K562 (cell line): ENCODE measurements around the gene ZSCAN22. TPM values are rescaled to one million over a fixed set of nuclear protein-coding genes. Genes with fewer than 3 reads are reported as not detected.

Experiments used
- ATAC-seq: fragments of 200-7000 bp; cut with Tn5 transposase; 3 replicates; pipeline ENCODE4 v1.9.1; 2020; ENCODE audit warnings: moderate library complexity
- BruUV-seq: library from RNA; stranded (reverse); fragments of 400-500 nt; replicated peaks from 2 replicates; lab custom pipeline; 2021; lab: Mats Ljungman, UMichigan
- CTCF ChIA-PET: fragments of 300-600 bp; formaldehyde crosslinking; extraction: SDS; loops from one replicate; lab custom pipeline; 2021; ENCODE audit warnings: low intra/inter-chr PET ratio; lab: Yijun Ruan, JAX
- POLR2A ChIA-PET: fragments of 300-600, 350-650 bp; sonication (Branson Sonifier 250); formaldehyde crosslinking; extraction: SDS; loops from one replicate; lab custom pipeline; 2021; ENCODE audit warnings: antibody characterized with exemption, inconsistent platforms; lab: Yijun Ruan, JAX
- DNase-seq, 4 experiments: peaks; one replicate each; pipeline versions ENCODE4 v3.0.0 to v3.0.0-alpha.2; 2011 to 2018; ENCODE audit warnings: low spot score in 3 of 4, mixed read lengths in 3 of 4; ENCODE audit errors: extremely low read depth in 1 of 4
- FAIRE-seq: peaks from 2 replicates; lab custom pipeline; 2011; peaks lifted over from hg19 to GRCh38; lab: Jason Lieb, UNC
- H2AFZ ChIP-seq: 2 replicates; pipeline ENCODE4 v1.6.0; 2011; ENCODE audit warnings: low read depth, low read length, control low read depth, inconsistent platforms
- H3K27ac ChIP-seq: fragments of 200-600 bp; 3 replicates; pipeline ENCODE4 v1.8.0; 2011; ENCODE audit warnings: low read depth, mild to moderate bottlenecking, control low read depth, inconsistent platforms, low read length, moderate library complexity, mixed read lengths; ENCODE audit errors: extremely low read depth
- H3K27me3 ChIP-seq, 2 experiments: fragments of 300-600 bp in 1 of 2; 2 replicates in 1 of 2; 3 replicates in 1 of 2; pipeline versions ENCODE4 v1.6.0 to v1.8.0; 2011; ENCODE audit warnings: inconsistent platforms in 2 of 2, low read length in 2 of 2, mild to moderate bottlenecking in 1 of 2, mixed read lengths in 1 of 2, moderate library complexity in 1 of 2; ENCODE audit not compliant: control insufficient read depth in 2 of 2, insufficient read depth in 2 of 2
- H3K36me3 ChIP-seq: fragments of 300-600 bp; 3 replicates; pipeline ENCODE4 v1.8.0; 2011; ENCODE audit warnings: mild to moderate bottlenecking, low read length, inconsistent platforms; ENCODE audit not compliant: control insufficient read depth, insufficient read depth
- H3K4me1 ChIP-seq, 2 experiments: fragments of 200-600 bp in 1 of 2; replicated peaks in 1 of 2; 2 replicates in 1 of 2; 3 replicates in 1 of 2; pipeline versions ENCODE4 v1.5.1 to v1.8.0; 2011; ENCODE audit warnings: inconsistent platforms in 2 of 2, low read length in 2 of 2, mild to moderate bottlenecking in 1 of 2, mixed read lengths in 1 of 2, moderate library complexity in 1 of 2; ENCODE audit not compliant: control insufficient read depth in 2 of 2, insufficient read depth in 2 of 2
- H3K4me2 ChIP-seq: 2 replicates; pipeline ENCODE4 v1.6.1; 2011; ENCODE audit warnings: low read length, control low read depth, inconsistent platforms, mixed read lengths; ENCODE audit not compliant: insufficient read depth
- H3K4me3 ChIP-seq: fragments of 200-600 bp; sonication (generic), shearing (Covaris generic); 2 replicates; pipeline ENCODE4 v1.5.1; 2016; ENCODE audit warnings: control low read depth, inconsistent platforms
- H3K79me2 ChIP-seq: fragments of 200-600 bp; 3 replicates; pipeline ENCODE4 v1.8.0; 2011; ENCODE audit warnings: low read length, inconsistent platforms; ENCODE audit not compliant: control insufficient read depth, insufficient read depth
- H3K9ac ChIP-seq, 2 experiments: 2 replicates each; pipeline versions ENCODE4 v1.6.0 to v1.6.1; 2011; ENCODE audit warnings: low read depth in 2 of 2, low read length in 2 of 2, control low read depth in 1 of 2, inconsistent platforms in 1 of 2, mild to moderate bottlenecking in 1 of 2, mixed read lengths in 1 of 2; ENCODE audit not compliant: insufficient read depth in 1 of 2
- H3K9me1 ChIP-seq: one replicate; pipeline ENCODE4 v1.6.0; 2011; ENCODE audit warnings: inconsistent platforms, mild to moderate bottlenecking, low read length, moderate library complexity; ENCODE audit not compliant: control insufficient read depth, insufficient read depth
- H3K9me3 ChIP-seq: replicated peaks from 2 replicates; pipeline ENCODE4 v1.5.1; 2011; ENCODE audit warnings: low read depth, low read length, inconsistent platforms; ENCODE audit not compliant: control insufficient read depth, insufficient read depth
- H4K20me1 ChIP-seq: replicated peaks from 2 replicates; pipeline ENCODE4 v1.6.1; 2011; ENCODE audit warnings: low read length, inconsistent platforms, mixed read lengths; ENCODE audit not compliant: control insufficient read depth, insufficient read depth
- HMGN3 ChIP-seq: IDR thresholded peaks from 2 replicates; pipeline ENCODE4 v1.6.1; 2011; ENCODE audit warnings: borderline replicate concordance, low read depth, mild to moderate bottlenecking, mixed read lengths, low read length; ENCODE audit not compliant: insufficient read length; ENCODE audit errors: extremely low read depth
- MCM3 ChIP-seq: fragments of 450-650 bp; IDR thresholded peaks from 2 replicates; pipeline ENCODE4 v1.6.1; 2016
- WGBS: fragments of 100-300 bp; shearing (Covaris generic); methylation state at CpG from one replicate; pipeline ENCODE4 v1.1.6; 2016; ENCODE audit warnings: low coverage, mixed read lengths; ENCODE audit not compliant: insufficient coverage; ENCODE audit errors: missing lambda C conversion rate; 5-methylcytosine and 5-hydroxymethylcytosine counted together
- in situ Hi-C: fragments of 300-500 bp; cut with MboI; formaldehyde crosslinking; loops from 4 replicates; pipeline ENCODE4 v1.15.0; 2018; ENCODE audit warnings: inconsistent platforms, mixed read lengths
- intact Hi-C: fragments of 100-400 bp; cut with micrococcal nuclease; formaldehyde crosslinking; loops from 2 replicates; pipeline ENCODE4 v1.14.2; 2022
- polyA plus RNA-seq, 8 experiments: library from polyadenylated mRNA; depleted of rRNA in 4 of 8; stranded (reverse) in 5 of 8; unstranded in 3 of 8; fragments of >200 nt; fragmentation: Nextera tagmentation in 2 of 8; fragmentation: Illumina TruSeq in 1 of 8; extraction: Ambion mirVana in 2 of 8; extraction: Trizol in 1 of 8; gene quantifications; 2 replicates each; pipeline versions ENCODE4 v1.2.1 to v1.2.3, GENCODE V29; 2011 to 2014; ENCODE audit warnings: inconsistent platforms in 1 of 8, missing spikeins in 1 of 8
- total RNA-seq, 7 experiments: library from RNA; depleted of rRNA in 6 of 7; stranded (reverse); fragments of >200 nt in 6 of 7; fragmentation: Illumina TruSeq in 2 of 7; extraction: Trizol in 2 of 7; gene quantifications; 2 replicates each; pipeline versions ENCODE4 v1.2.1 to v1.2.3, GENCODE V29; 2011 to 2021; ENCODE audit warnings: low replicate concordance in 1 of 7
- TF ChIP-seq, protein P1 (sequence below): sonication (generic); formaldehyde crosslinking; IDR thresholded peaks from 2 replicates; pipeline ENCODE4 v1.8.1; 2023; ENCODE audit warnings: mild to moderate bottlenecking, missing genetic modification reagents

Gene ZSCAN22
- total and polyA plus RNA-seq, 9 of the 15 experiments (the other 6 are each of a cell fraction or from before 2014, with no cell fraction given): 0.98 to 5.3 (median 3.0) TPM

DNA sequence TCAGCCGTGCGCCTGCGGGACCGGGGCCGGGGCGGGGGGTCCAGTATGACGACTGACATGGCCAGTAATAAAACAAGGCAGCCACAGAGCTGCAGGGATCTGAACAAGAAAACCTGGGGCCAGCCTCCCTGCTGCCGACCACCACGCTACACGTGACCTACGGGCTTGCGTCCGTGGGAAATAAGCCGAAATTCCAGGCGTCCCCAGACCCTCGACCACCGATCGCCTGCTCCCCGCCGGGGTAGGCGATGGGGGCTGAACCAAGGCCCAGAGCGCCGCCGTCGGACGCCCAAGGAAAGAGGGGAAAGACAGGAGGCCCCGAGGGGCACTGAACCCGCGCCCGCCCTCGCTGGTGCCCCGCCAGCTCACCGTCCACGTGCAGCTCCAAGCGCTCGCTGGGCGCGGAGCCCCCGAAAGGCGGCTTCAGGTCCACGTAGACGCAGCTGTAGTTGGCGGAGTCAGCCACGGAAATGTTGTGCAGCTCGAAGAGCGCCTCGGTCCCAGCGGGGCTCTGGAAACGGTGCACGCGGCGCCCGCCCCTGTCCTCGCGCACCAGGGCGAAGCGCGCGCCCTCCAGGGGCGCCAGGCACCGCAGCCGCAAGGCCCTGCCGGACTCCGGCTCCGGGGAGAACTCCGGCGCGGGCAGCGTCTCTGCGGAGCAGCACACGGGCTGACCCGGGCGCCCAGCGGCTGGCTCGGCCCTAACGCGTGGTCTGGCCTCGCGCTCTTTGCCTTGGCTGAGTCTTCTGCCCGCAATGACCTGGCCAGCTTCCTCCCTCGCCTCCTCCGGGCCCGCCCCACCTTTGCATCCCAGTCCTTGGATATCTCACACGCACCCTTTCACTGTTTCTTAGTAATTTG, 23.4 kb downstream of the ZSCAN22 start:
- in situ Hi-C loops (no loop called here), intact Hi-C loops (no loop called here)
- H3K79me2 ChIP-seq: no peaks in the 10 kb centered on the region
- peaks cover 5 to 25% of the 10 kb centered on the region in 2 experiments; a peak in 4 of 5 replicates for H3K4me1 ChIP-seq
- H2AFZ ChIP-seq: no peak overlapping the region
- no peaks in the 10 kb centered on the region for H3K27me3 ChIP-seq
- no peak for ATAC-seq
- H3K4me3 ChIP-seq: no peak overlapping the region
- ChIA-PET CTCF (interaction anchor here (0.6 kb wide), 1 partner anchor 10 kb away, joined by 3 read pairs; no protein-coding TSS in a partner anchor), POLR2A (interaction anchor here (3.6 kb wide), 1 partner anchor 12 kb away, joined by 20 read pairs; the partner anchor contains the start of gene ZNF497)
- DNase-seq: no peak
- FAIRE-seq: no peak
- H3K9me3 ChIP-seq: no peaks in the 10 kb centered on the region
- H3K27ac ChIP-seq: no peak overlapping the region
- 91% methylated on average over 41 of the region's 84 CpGs for WGBS
- TF ChIP-seq HMGN3 (no peak), MCM3 (no peak)
- TF ChIP-seq, protein P1, sequence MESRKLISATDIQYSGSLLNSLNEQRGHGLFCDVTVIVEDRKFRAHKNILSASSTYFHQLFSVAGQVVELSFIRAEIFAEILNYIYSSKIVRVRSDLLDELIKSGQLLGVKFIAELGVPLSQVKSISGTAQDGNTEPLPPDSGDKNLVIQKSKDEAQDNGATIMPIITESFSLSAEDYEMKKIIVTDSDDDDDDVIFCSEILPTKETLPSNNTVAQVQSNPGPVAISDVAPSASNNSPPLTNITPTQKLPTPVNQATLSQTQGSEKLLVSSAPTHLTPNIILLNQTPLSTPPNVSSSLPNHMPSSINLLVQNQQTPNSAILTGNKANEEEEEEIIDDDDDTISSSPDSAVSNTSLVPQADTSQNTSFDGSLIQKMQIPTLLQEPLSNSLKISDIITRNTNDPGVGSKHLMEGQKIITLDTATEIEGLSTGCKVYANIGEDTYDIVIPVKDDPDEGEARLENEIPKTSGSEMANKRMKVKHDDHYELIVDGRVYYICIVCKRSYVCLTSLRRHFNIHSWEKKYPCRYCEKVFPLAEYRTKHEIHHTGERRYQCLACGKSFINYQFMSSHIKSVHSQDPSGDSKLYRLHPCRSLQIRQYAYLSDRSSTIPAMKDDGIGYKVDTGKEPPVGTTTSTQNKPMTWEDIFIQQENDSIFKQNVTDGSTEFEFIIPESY: peak; percentile 84
- TF ChIP-seq, all 486 proteins: peak for 1
- no peaks in the 10 kb centered on the region for H4K20me1 ChIP-seq
- H3K9me1 ChIP-seq: no peaks in the 10 kb centered on the region
- no TSS peak for BruUV-seq
- H3K9ac ChIP-seq: no peak overlapping the region
- H3K4me2 ChIP-seq: no peak overlapping the region
- no peaks in the 10 kb centered on the region for H3K36me3 ChIP-seq
